Panc1 (cell line): Measurements from ENCODE around the gene ARSI.

Experiments
- SIN3A ChIP-seq: IDR thresholded peaks from 2 replicates; pipeline ENCODE4 v1.6.1; 2012; ENCODE audit warnings: low read depth, mild to moderate bottlenecking, low read length, moderate library complexity, borderline replicate concordance; ENCODE audit not compliant: insufficient read depth
- TCF7L2 ChIP-seq: IDR thresholded peaks from 2 replicates; pipeline ENCODE4 v1.6.1; 2011; ENCODE audit warnings: mild to moderate bottlenecking, low read depth, low read length, inconsistent platforms
- TF ChIP-seq, protein P1 (sequence below): fragments of 450-650 bp; IDR thresholded peaks from 2 replicates; pipeline ENCODE4 v1.5.1; 2017; ENCODE audit warnings: mild to moderate bottlenecking
- TF ChIP-seq, protein P2 (sequence below), 2 experiments: IDR thresholded peaks; 2 replicates each; pipeline ENCODE4 v1.6.1; 2011 to 2012; ENCODE audit warnings: low read depth in 2 of 2, control low read depth in 1 of 2, low read length in 1 of 2, mild to moderate bottlenecking in 1 of 2, moderate library complexity in 1 of 2; ENCODE audit not compliant: insufficient read depth in 1 of 2

DNA sequence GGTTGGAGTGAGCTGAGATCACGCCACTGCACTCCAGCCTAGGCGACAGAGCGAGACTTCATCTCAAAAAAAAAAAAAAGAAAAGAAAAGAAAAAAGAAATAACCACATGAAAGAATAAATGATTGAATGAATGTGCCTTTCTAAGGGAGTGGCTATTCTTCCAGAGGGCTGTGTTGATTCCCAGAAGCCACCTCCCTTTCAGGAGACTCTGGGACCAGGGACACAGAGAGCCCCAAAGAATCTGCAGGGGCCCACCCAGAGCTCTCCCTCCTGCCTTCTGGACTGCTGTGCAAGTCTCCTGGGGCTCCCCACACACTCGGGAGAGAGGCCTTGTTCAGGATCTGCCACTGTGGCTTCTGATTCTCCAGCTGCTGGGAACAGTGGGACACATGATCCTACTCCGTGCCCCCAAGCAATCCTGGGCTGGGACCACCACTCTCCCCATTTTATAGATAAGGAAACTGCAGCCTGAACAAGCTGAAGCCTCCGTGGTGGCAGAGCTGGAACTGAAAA is 36.8 kb downstream of the ARSI start:
- TF ChIP-seq, protein P1, sequence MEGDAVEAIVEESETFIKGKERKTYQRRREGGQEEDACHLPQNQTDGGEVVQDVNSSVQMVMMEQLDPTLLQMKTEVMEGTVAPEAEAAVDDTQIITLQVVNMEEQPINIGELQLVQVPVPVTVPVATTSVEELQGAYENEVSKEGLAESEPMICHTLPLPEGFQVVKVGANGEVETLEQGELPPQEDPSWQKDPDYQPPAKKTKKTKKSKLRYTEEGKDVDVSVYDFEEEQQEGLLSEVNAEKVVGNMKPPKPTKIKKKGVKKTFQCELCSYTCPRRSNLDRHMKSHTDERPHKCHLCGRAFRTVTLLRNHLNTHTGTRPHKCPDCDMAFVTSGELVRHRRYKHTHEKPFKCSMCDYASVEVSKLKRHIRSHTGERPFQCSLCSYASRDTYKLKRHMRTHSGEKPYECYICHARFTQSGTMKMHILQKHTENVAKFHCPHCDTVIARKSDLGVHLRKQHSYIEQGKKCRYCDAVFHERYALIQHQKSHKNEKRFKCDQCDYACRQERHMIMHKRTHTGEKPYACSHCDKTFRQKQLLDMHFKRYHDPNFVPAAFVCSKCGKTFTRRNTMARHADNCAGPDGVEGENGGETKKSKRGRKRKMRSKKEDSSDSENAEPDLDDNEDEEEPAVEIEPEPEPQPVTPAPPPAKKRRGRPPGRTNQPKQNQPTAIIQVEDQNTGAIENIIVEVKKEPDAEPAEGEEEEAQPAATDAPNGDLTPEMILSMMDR: no peak
- TF ChIP-seq, protein P2, sequence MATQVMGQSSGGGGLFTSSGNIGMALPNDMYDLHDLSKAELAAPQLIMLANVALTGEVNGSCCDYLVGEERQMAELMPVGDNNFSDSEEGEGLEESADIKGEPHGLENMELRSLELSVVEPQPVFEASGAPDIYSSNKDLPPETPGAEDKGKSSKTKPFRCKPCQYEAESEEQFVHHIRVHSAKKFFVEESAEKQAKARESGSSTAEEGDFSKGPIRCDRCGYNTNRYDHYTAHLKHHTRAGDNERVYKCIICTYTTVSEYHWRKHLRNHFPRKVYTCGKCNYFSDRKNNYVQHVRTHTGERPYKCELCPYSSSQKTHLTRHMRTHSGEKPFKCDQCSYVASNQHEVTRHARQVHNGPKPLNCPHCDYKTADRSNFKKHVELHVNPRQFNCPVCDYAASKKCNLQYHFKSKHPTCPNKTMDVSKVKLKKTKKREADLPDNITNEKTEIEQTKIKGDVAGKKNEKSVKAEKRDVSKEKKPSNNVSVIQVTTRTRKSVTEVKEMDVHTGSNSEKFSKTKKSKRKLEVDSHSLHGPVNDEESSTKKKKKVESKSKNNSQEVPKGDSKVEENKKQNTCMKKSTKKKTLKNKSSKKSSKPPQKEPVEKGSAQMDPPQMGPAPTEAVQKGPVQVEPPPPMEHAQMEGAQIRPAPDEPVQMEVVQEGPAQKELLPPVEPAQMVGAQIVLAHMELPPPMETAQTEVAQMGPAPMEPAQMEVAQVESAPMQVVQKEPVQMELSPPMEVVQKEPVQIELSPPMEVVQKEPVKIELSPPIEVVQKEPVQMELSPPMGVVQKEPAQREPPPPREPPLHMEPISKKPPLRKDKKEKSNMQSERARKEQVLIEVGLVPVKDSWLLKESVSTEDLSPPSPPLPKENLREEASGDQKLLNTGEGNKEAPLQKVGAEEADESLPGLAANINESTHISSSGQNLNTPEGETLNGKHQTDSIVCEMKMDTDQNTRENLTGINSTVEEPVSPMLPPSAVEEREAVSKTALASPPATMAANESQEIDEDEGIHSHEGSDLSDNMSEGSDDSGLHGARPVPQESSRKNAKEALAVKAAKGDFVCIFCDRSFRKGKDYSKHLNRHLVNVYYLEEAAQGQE (IDR thresholded peaks at IDR 0.05; ENCODE audit: insufficient read depth in 1 of 2, low read depth in 2 of 2, low read length in 1 of 2): no peak
- TF ChIP-seq SIN3A: no peak
- TF ChIP-seq TCF7L2: no peak
